HG02885 (cell line): ENCODE data around the gene GABRG3.
"Not testable (repeated sequence)": the region's sequence is repeated elsewhere in the genome, so short reads cannot be mapped to it uniquely, and the experiment has no call there.

Experiments used
- ATAC-seq: cut with Tn5 transposase; IDR thresholded peaks from one replicate; pipeline ENCODE4 v1.9.1; 2021; ENCODE audit warnings: mild to moderate bottlenecking; ENCODE audit not compliant: unreplicated experiment, poor library complexity

Gene GABRG3

GRCh38 chr15:27292641-27293040, 321.7 kb downstream of the GABRG3 start:
- ATAC-seq, result no peak

- no peak for ATAC-seq
Observed at GRCh38 chr15:27293607-27294006, 322.6 kb downstream of the GABRG3 start.

GRCh38 chr15:27317736-27318135, 346.8 kb downstream of the GABRG3 start:
- ATAC-seq, result no peak

- ATAC-seq, result no peak
Observed at GRCh38 chr15:27323801-27324200, 352.8 kb downstream of the GABRG3 start.

GRCh38 chr15:27324886-27325615, 354.1 kb downstream of the GABRG3 start:
- no peak for ATAC-seq

- no peak for ATAC-seq
Observed at GRCh38 chr15:27327467-27328025, 356.6 kb downstream of the GABRG3 start.

- no peak for ATAC-seq
Observed at GRCh38 chr15:27328186-27328585, 357.2 kb downstream of the GABRG3 start.

GRCh38 chr15:27328608-27329007, 357.6 kb downstream of the GABRG3 start:
- ATAC-seq, result no peak

GRCh38 chr15:27330326-27330725, 359.3 kb downstream of the GABRG3 start:
- no peak for ATAC-seq

- no peak for ATAC-seq
Observed at GRCh38 chr15:27336676-27337075, 365.7 kb downstream of the GABRG3 start.

- ATAC-seq, result no peak
Observed at GRCh38 chr15:27339138-27339537, 368.2 kb downstream of the GABRG3 start.

- no peak for ATAC-seq
Observed at GRCh38 chr15:27341780-27342343, 370.9 kb downstream of the GABRG3 start.

GRCh38 chr15:27342991-27343390, 372.0 kb downstream of the GABRG3 start:
- no peak for ATAC-seq

- no peak for ATAC-seq
Observed at GRCh38 chr15:27352136-27352535, 381.2 kb downstream of the GABRG3 start.

GRCh38 chr15:27353856-27354255, 382.9 kb downstream of the GABRG3 start:
- no peak for ATAC-seq

- no peak for ATAC-seq
Observed at GRCh38 chr15:27358751-27359434, 387.9 kb downstream of the GABRG3 start.

- no peak for ATAC-seq
Observed at GRCh38 chr15:27359586-27359985, 388.6 kb downstream of the GABRG3 start.

GRCh38 chr15:27360316-27360715, 389.3 kb downstream of the GABRG3 start:
- ATAC-seq, result no peak

GRCh38 chr15:27361438-27361837, 390.5 kb downstream of the GABRG3 start:
- no peak for ATAC-seq

- no peak for ATAC-seq
Observed at GRCh38 chr15:27365456-27365855, 394.5 kb downstream of the GABRG3 start.

- ATAC-seq, result not testable (repeated sequence)
Observed at GRCh38 chr15:27377391-27377790, 406.4 kb downstream of the GABRG3 start.
